ENCODE measurements around the gene IQCM.
A peak's percentile ranks its signal among the peaks of the same experiment; 100 is the strongest.
"Not testable (repeated sequence)": the region's sequence is repeated elsewhere in the genome, so short reads cannot be mapped to it uniquely, and the experiment has no call there.

IQCM gene

GRCh38 chr4:149465955-149466354 is 349.7 kb downstream of the IQCM start:
- DNase-seq (ENCODE audit: low spot score): no peak

- DNase-seq (ENCODE audit: low spot score): no peak
Measured at GRCh38 chr4:149443537-149443936, 372.1 kb downstream of the IQCM start.

- DNase-seq (ENCODE audit: low spot score): no peak
Measured at GRCh38 chr4:149441338-149441737, 374.3 kb downstream of the IQCM start.

- DNase-seq (ENCODE audit: low spot score): no peak
Measured at GRCh38 chr4:149426461-149426860, 389.2 kb downstream of the IQCM start.

GRCh38 chr4:149409555-149409962 is 406.1 kb downstream of the IQCM start:
- DNase-seq (ENCODE audit: low spot score): no peak

GRCh38 chr4:149409146-149409545 is 406.5 kb downstream of the IQCM start:
- DNase-seq (ENCODE audit: low spot score): no peak

- DNase-seq (ENCODE audit: low spot score): no peak
Measured at GRCh38 chr4:149404143-149404542, 411.5 kb downstream of the IQCM start.

GRCh38 chr4:149403081-149403480 is 412.6 kb downstream of the IQCM start:
- no peak for DNase-seq (ENCODE audit: low spot score)

- peak; percentile 24 for DNase-seq (ENCODE audit: low spot score)
Measured at GRCh38 chr4:149398993-149399392, 416.6 kb downstream of the IQCM start.

- peak; percentile 67 for DNase-seq (ENCODE audit: low spot score)
Measured at GRCh38 chr4:149370785-149371420, 444.7 kb downstream of the IQCM start.

- DNase-seq (ENCODE audit: low spot score): no peak
Measured at GRCh38 chr4:149370002-149370401, 445.6 kb downstream of the IQCM start.

GRCh38 chr4:149353241-149353640 is 462.4 kb downstream of the IQCM start:
- DNase-seq (ENCODE audit: low spot score): no peak

GRCh38 chr4:149349541-149349940 is 466.1 kb downstream of the IQCM start:
- no peak for DNase-seq (ENCODE audit: low spot score)

GRCh38 chr4:149347139-149347538 is 468.5 kb downstream of the IQCM start:
- DNase-seq (ENCODE audit: low spot score): no peak

- no peak for DNase-seq (ENCODE audit: low spot score)
Measured at GRCh38 chr4:149345424-149345823, 470.2 kb downstream of the IQCM start.

- DNase-seq (ENCODE audit: low spot score): no peak
Measured at GRCh38 chr4:149344436-149344835, 471.2 kb downstream of the IQCM start.

- DNase-seq (ENCODE audit: low spot score): no peak
Measured at GRCh38 chr4:149343614-149344013, 472.0 kb downstream of the IQCM start.

GRCh38 chr4:149341117-149341516 is 474.5 kb downstream of the IQCM start:
- not testable (repeated sequence) for DNase-seq (ENCODE audit: low spot score)

GRCh38 chr4:149328161-149328560 is 487.5 kb downstream of the IQCM start:
- no peak for DNase-seq (ENCODE audit: low spot score)

GRCh38 chr4:149322203-149322602 is 493.4 kb downstream of the IQCM start:
- DNase-seq (ENCODE audit: low spot score): no peak

GRCh38 chr4:149321438-149321837 is 494.2 kb downstream of the IQCM start:
- no peak for DNase-seq (ENCODE audit: low spot score)

- no peak for DNase-seq (ENCODE audit: low spot score)
Measured at GRCh38 chr4:149311076-149311475, 504.6 kb downstream of the IQCM start.

GRCh38 chr4:149306537-149306936 is 509.1 kb downstream of the IQCM start:
- no peak for DNase-seq (ENCODE audit: low spot score)

Data from D341Med (cell line).